Fibroblast of lung (primary cell): Measurements from ENCODE around the gene GJC2.
"Not testable (repeated sequence)": the region's sequence is repeated elsewhere in the genome, so short reads cannot be mapped to it uniquely, and the experiment has no call there.

Source experiments
- CTCF ChIP-seq, 2 donors: IDR thresholded peaks in 1 of 2; conservative IDR thresholded peaks in 1 of 2; 1 replicate in 1 of 2; 2 replicates in 1 of 2; pipeline ENCODE4 v1.5.1; 2011 to 2012; ENCODE audit warnings: low read length in 2 of 2, control low read depth in 1 of 2, inconsistent platforms in 1 of 2, low read depth in 1 of 2, mild to moderate bottlenecking in 1 of 2
- EZH2 ChIP-seq: IDR thresholded peaks from 2 replicates; pipeline ENCODE4 v1.5.1; 2012; ENCODE audit warnings: low read length, control low read depth, mild to moderate bottlenecking; ENCODE audit errors: missing control alignments

GRCh38 chr1:228173528-228174481 lies 24.1 kb downstream of the GJC2 start:
- not testable (repeated sequence) for TF ChIP-seq CTCF (conservative IDR thresholded peaks at IDR 0.05 in 1 of 2, IDR thresholded peaks at IDR 0.05 in 1 of 2; ENCODE audit: low read depth in 1 of 2, low read length in 2 of 2); EZH2
